Activated T-cell treated with anti-CD3 and anti-CD28 coated beads, Interleukin-2, amount 50 U/mL, for 1 hour (primary cell): Measurements from ENCODE around the gene F2RL3.
"Not testable (repeated sequence)": the region's sequence is repeated elsewhere in the genome, so short reads cannot be mapped to it uniquely, and the experiment has no call there.

ENCODE experiments used
- DNase-seq: peaks from one replicate; pipeline ENCODE4 v3.0.0-alpha.2; 2020

The F2RL3 gene

GRCh38 chr19:16888629-16889365, at the start of gene F2RL3:
TSS of gene F2RL3 (plus strand) at chr19:16888999. CDS start at chr19:16889190, 191 bp downstream.
- DNase-seq, result no peak

GRCh38 chr19:16841391-16841926, 47.3 kb upstream of the F2RL3 start:
- no peak for DNase-seq

GRCh38 chr19:16846901-16847300, 41.9 kb upstream of the F2RL3 start:
- no peak for DNase-seq

GRCh38 chr19:16847430-16847829, 41.4 kb upstream of the F2RL3 start:
- DNase-seq, result no peak

DNA sequence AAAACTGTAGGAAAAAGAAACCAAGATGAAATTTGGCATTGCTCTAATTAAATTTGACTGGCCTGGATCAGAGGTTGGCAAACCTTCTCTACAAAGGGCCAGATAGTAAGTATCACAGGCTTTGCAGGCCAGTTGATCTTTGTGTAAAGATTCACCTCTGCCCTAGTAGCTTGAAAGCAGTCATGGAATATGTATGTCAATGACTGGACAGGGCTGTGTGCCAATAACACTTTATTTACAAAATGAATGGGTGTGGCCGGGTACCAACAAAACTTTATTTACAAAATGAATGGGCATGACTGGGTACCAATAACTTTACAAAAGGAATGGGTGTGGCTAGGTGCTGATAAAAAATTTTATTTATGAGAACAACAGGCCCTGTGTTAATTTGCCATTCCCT, 39.6 kb upstream of the F2RL3 start:
- no peak for DNase-seq

DNA sequence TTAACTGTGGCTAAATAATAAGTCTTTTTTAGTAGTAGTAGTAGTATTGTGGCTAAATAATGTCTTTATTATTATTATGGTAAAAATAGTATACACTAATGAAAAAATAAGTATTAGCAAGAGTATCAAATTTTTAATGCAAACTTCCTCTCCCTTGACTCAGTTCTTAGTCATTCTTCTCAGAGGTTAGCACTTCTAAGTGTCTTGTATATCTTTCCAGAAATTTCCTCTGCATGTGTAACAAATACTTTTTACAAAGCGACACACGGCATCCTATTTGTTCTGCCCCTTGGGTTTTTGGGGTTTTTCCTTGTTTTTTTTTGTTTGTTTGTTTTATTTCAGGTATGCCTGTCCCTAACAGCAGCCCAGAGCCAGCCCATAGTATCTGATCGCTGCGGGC, 38.7 kb upstream of the F2RL3 start:
- DNase-seq, result no peak

- DNase-seq, result no peak
Observed at GRCh38 chr19:16851031-16851712, 37.6 kb upstream of the F2RL3 start.

- DNase-seq, result no peak
Observed at GRCh38 chr19:16853066-16853465, 35.7 kb upstream of the F2RL3 start.

DNA sequence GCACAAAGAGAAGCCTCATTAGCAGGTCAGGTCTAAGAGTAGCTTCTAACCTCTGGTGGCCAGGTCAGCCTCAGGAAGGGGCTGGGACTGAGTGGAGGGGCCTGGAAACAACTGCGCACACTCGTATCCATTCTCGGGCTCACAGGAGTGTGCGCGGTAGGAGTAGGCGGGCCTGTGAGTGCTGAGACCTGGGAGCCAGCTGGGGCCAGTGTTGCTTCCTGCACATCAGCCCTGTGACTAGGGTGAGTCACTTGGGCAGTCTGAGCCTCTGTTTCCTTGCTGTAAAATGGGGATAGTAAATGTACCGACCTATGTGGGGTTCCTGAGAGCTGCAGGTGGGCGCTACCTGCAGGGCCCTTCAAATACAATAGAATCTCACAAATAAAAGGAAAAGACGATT, 32.7 kb upstream of the F2RL3 start:
- no peak for DNase-seq

DNA sequence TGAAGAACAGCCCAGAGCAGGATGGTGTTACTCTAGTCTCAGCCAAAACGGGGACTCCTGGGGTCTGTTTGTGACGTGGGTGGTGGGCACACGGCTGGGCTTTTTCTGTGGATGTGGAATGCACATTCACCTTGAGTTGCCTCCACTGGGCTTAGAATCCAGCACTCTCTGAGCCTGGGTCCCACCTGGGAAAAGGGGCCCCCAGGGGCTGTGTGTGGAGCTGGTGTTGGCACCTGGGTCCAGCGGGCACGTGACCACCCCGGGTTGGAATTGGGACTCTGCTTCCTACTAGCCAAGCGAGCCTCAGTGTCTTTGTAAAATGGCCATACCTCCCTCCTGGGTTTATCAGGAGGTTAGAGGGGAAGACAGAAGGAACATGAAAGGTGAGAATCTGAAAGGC, 29.2 kb upstream of the F2RL3 start:
- no peak for DNase-seq

DNA sequence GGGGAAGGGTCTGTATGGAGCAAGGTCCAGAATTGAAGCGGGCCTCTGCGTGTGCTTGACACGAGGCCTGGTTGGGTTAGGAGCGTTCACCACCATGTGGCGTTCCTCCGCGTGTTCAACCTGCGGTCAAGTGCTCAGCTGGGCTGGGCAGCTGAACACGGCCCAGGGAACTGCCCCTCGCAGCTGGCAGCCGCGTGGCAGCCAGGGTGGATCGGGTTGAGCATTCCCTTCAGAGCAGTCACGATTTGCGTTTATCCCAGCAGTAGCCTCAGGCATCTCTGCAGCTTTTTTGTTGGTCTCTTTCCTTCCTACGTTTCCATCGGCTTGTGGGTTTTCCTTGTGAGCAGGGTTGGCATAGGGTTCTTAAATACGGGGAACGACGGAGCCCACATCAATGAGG, 28.7 kb upstream of the F2RL3 start:
- no peak for DNase-seq

- no peak for DNase-seq
Observed at GRCh38 chr19:16861011-16861410, 27.8 kb upstream of the F2RL3 start.

- DNase-seq, result no peak
Observed at GRCh38 chr19:16861834-16862233, 27.0 kb upstream of the F2RL3 start.

- DNase-seq, result no peak
Observed at GRCh38 chr19:16862826-16863415, 25.9 kb upstream of the F2RL3 start.

- no peak for DNase-seq
Observed at GRCh38 chr19:16867211-16867610, 21.6 kb upstream of the F2RL3 start.

GRCh38 chr19:16868423-16869130, 20.2 kb upstream of the F2RL3 start:
- DNase-seq, result no peak

DNA sequence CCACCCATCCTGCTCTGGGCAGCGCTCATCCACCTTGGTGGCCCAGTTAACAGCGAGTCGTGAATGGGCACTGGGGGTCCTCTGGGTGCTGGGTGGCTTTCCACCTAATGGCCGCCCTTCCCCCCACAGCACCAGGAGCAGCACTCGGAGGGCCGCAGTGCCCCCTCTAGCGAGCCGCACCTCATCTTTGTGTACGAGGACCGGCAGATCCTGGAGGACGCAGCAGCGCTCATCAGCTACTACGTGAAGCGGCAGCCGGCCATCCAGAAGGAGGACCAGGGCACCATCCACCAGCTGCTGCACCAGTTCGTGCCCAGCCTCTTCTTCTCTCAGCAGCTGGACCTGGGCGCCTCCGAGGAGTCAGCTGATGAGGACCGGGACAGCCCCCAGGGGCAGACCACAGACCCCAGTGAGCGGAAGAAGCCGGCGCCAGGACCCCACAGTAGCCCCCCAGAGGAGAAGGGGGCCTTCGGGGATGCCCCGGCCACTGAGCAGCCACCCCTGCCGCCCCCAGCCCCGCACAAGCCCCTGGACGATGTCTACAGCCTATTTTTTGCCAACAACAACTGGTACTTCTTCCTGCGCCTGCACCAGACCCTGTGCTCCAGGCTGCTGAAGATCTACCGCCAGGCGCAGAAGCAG, 19.3 kb upstream of the F2RL3 start:
- DNase-seq, result no peak

DNA sequence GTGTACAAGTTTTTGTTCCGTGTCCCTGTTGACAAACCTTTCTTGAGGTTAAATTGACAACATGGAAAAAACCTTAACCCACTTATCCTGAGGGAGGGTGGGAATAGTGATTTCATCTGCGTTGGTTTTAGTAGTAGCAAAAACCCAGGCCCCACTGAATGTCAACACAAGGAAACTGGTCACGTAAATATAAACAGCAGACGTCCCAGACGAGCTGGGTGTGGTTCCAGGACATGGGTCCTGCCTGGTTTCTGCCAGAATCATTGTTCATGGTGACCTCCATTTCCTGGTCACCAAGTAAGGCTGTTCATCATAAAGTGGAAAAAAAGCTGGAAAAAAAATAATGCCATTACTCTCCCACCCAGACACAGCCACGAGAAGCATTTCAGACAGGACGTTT, 16.9 kb upstream of the F2RL3 start:
- no peak for DNase-seq

- no peak for DNase-seq
Observed at GRCh38 chr19:16872728-16873127, 16.1 kb upstream of the F2RL3 start.

GRCh38 chr19:16873594-16873993, 15.2 kb upstream of the F2RL3 start:
- no peak for DNase-seq

- DNase-seq, result no peak
Observed at GRCh38 chr19:16874250-16874977, 14.4 kb upstream of the F2RL3 start.

- DNase-seq, result not testable (repeated sequence)
Observed at GRCh38 chr19:16874978-16875299, 13.9 kb upstream of the F2RL3 start.
